Endothelial cell of umbilical vein (primary cell): ENCODE results near the gene MCL1. TPM values are rescaled to one million over a fixed set of nuclear protein-coding genes. Genes with fewer than 3 reads are reported as not detected.

Experiments used
- BruUV-seq: library from RNA; stranded (reverse); fragments of 400-500 nt; replicated peaks from 2 replicates; lab custom pipeline; 2021; lab: Mats Ljungman, UMichigan
- CTCF ChIA-PET: fragments of 300-600, 350-600 bp; sonication (Branson Sonifier 250); formaldehyde crosslinking; loops from one replicate; lab custom pipeline; 2021; ENCODE audit warnings: antibody characterized with exemption, inconsistent platforms; lab: Charles Lee
- POLR2A ChIA-PET: fragments of 300-600, 350-600 bp; sonication (Branson Sonifier 250); formaldehyde crosslinking; loops from one replicate; lab custom pipeline; 2021; ENCODE audit warnings: antibody characterized with exemption, inconsistent platforms; lab: Charles Lee
- DNase-seq: peaks from one replicate; pipeline ENCODE4 v3.0.0-alpha.2; 2011; ENCODE audit warnings: low read depth, low spot score
- FAIRE-seq: peaks from 2 replicates; lab custom pipeline; 2011; peaks lifted over from hg19 to GRCh38; lab: Jason Lieb, UNC
- H2AFZ ChIP-seq: 2 replicates; pipeline ENCODE4 v1.6.0; 2012; ENCODE audit warnings: low read depth, low read length, control low read depth, inconsistent platforms
- H3K27ac ChIP-seq: 2 replicates; pipeline ENCODE4 v1.5.1; 2011; ENCODE audit warnings: low read depth, mild to moderate bottlenecking, control low read depth, low read length, moderate library complexity; ENCODE audit not compliant: insufficient read depth
- H3K27me3 ChIP-seq, 2 experiments: 2 replicates each; pipeline versions ENCODE4 v1.6.0 to v1.6.1; 2011; ENCODE audit warnings: low read length in 2 of 2, mixed read lengths in 1 of 2; ENCODE audit not compliant: control insufficient read depth in 2 of 2, insufficient read depth in 2 of 2
- H3K36me3 ChIP-seq, 2 experiments: 2 replicates in 1 of 2; 3 replicates in 1 of 2; pipeline ENCODE4 v1.5.1; 2011; ENCODE audit warnings: low read length in 2 of 2, mild to moderate bottlenecking in 1 of 2, moderate library complexity in 1 of 2; ENCODE audit not compliant: control insufficient read depth in 2 of 2, insufficient read depth in 2 of 2; ENCODE audit errors: extremely low read depth in 1 of 2
- H3K4me1 ChIP-seq: 3 replicates; pipeline ENCODE4 v1.5.1; 2011; ENCODE audit warnings: mild to moderate bottlenecking, low read length; ENCODE audit not compliant: control insufficient read depth, insufficient read depth; ENCODE audit errors: extremely low read depth
- H3K4me2 ChIP-seq: 2 replicates; pipeline ENCODE4 v1.6.1; 2011; ENCODE audit warnings: low read length, control low read depth, mixed read lengths; ENCODE audit not compliant: insufficient read depth
- H3K4me3 ChIP-seq, 3 experiments: fragments of 200-600 bp in 1 of 3; sonication (generic), shearing (Covaris generic) in 1 of 3; replicated peaks in 1 of 3; 2 replicates each; pipeline ENCODE4 v1.5.1; 2011 to 2016; ENCODE audit warnings: control low read depth in 3 of 3, low read length in 3 of 3, mild to moderate bottlenecking in 2 of 3, inconsistent platforms in 1 of 3, low read depth in 1 of 3, moderate library complexity in 1 of 3; ENCODE audit not compliant: insufficient read depth in 1 of 3
- H3K79me2 ChIP-seq: 2 replicates; pipeline ENCODE4 v1.6.0; 2012; ENCODE audit warnings: low read length, inconsistent platforms; ENCODE audit not compliant: control insufficient read depth, insufficient read depth
- H3K9ac ChIP-seq: replicated peaks from 2 replicates; pipeline ENCODE3; 2011; ENCODE audit warnings: low read length, control low read depth; ENCODE audit not compliant: insufficient read depth; ENCODE audit errors: extremely low read depth
- H3K9me1 ChIP-seq: replicated peaks from 3 replicates; pipeline ENCODE4 v1.6.0; 2011; ENCODE audit warnings: mild to moderate bottlenecking, low read length; ENCODE audit not compliant: control insufficient read depth, insufficient read depth; ENCODE audit errors: extremely low read depth
- H3K9me3 ChIP-seq: replicated peaks from 2 replicates; pipeline ENCODE4 v1.5.1; 2012; ENCODE audit warnings: low read length, inconsistent platforms; ENCODE audit not compliant: control insufficient read depth, insufficient read depth
- H4K20me1 ChIP-seq: replicated peaks from 2 replicates; pipeline ENCODE3; 2011; ENCODE audit warnings: mild to moderate bottlenecking, low read length; ENCODE audit not compliant: control insufficient read depth, insufficient read depth; ENCODE audit errors: extremely low read depth
- EZH2 ChIP-seq: IDR thresholded peaks from 2 replicates; pipeline ENCODE4 v1.6.1; 2012; ENCODE audit warnings: borderline replicate concordance, low read depth, mild to moderate bottlenecking, moderate library complexity, low read length, inconsistent platforms; ENCODE audit not compliant: severe bottlenecking
- FOS ChIP-seq: IDR thresholded peaks from 2 replicates; pipeline ENCODE4 v1.6.1; 2011; ENCODE audit warnings: mild to moderate bottlenecking, low read length, moderate library complexity, borderline replicate concordance; ENCODE audit not compliant: insufficient read depth
- GATA2 ChIP-seq: IDR thresholded peaks from 2 replicates; pipeline ENCODE4 v1.7.0; 2011; ENCODE audit warnings: low read depth, mild to moderate bottlenecking, moderate library complexity, mixed read lengths, low read length; ENCODE audit not compliant: insufficient read length, insufficient read depth
- JUN ChIP-seq: IDR thresholded peaks from 2 replicates; pipeline ENCODE4 v1.6.1; 2011; ENCODE audit warnings: borderline replicate concordance, low read depth; ENCODE audit not compliant: insufficient read length, insufficient read depth
- MYC ChIP-seq: IDR thresholded peaks from one replicate; pipeline ENCODE4 v1.6.1; 2011; ENCODE audit warnings: mild to moderate bottlenecking, low read depth, low read length
- POLR2A ChIP-seq: IDR thresholded peaks from 2 replicates; pipeline ENCODE4 v1.6.1; 2012; ENCODE audit warnings: low read depth, mild to moderate bottlenecking, control low read depth, low read length
- POLR2AphosphoS5 ChIP-seq: IDR thresholded peaks from 2 replicates; pipeline ENCODE4 v1.6.1; 2012; ENCODE audit warnings: low read depth, mild to moderate bottlenecking, control low read depth, low read length, moderate library complexity; ENCODE audit not compliant: insufficient read depth
- dilution Hi-C: fragments of 300-500 bp; cut with MboI; formaldehyde crosslinking; loops from one replicate; pipeline ENCODE4 v1.15.0; 2019; ENCODE audit warnings: low sequenced_read_pairs; ENCODE audit not compliant: extremely low pct_ligation_motif_present
- intact Hi-C: fragments of 100-400 bp; cut with micrococcal nuclease; formaldehyde crosslinking; loops from one replicate; pipeline ENCODE4 v1.10.0; 2022
- polyA plus RNA-seq, 4 experiments: library from polyadenylated mRNA; depleted of rRNA in 3 of 4; stranded (reverse) in 3 of 4; unstranded in 1 of 4; fragments of >200 nt; gene quantifications; 2 replicates each; pipeline versions ENCODE4 v1.2.1 to v1.2.3, GENCODE V29; 2011 to 2012; ENCODE audit warnings: missing spikeins in 1 of 4
- total RNA-seq: library from RNA; stranded (reverse); gene quantifications from 2 replicates; pipeline ENCODE4 v1.2.3, GENCODE V29; 2021
- TF ChIP-seq, protein P1 (sequence below): IDR thresholded peaks from 2 replicates; pipeline ENCODE4 v1.6.1; 2011; ENCODE audit not compliant: insufficient read depth, insufficient read length
- TF ChIP-seq, protein P2 (sequence below), 2 donors: IDR thresholded peaks; 1 replicate in 1 of 2; 2 replicates in 1 of 2; pipeline ENCODE4 v1.5.1; 2011; ENCODE audit warnings: low read length in 2 of 2, mild to moderate bottlenecking in 2 of 2, moderate library complexity in 2 of 2, control low read depth in 1 of 2, inconsistent platforms in 1 of 2, low read depth in 1 of 2; ENCODE audit not compliant: insufficient read depth in 1 of 2; ENCODE audit errors: extremely low read depth in 1 of 2

The MCL1 gene
- total and polyA plus RNA-seq, 2 donors (not counting 3 experiments of a cell fraction or from before 2014, with no cell fraction given), result 87.3 to 186 TPM

DNA sequence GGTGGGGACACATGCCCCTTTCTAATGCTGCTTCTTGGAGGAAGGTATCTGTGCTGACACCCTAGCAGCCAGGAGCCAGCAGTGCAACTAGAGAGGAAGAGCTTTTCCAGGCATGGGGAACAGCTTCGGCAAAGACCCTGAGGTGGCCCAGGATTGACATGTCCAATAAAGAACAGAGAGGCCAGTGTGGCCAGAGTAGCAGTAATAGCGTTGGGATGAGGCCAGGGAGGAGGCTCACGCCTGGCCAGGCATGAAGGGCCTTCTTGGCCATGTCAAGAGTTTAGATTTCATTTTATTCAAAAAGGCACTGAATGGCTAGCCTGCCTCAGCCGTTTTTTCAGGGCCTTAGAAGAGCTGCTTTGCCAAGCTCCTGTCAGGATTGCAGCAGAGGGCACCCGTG, 46.5 kb downstream of the MCL1 start:
- no peak overlapping the region for H3K27ac ChIP-seq

More for the DNA sequence above, 46.5 kb downstream of the MCL1 start:
- H3K27me3 ChIP-seq, result no peaks in the 10 kb centered on the region
- ChIA-PET POLR2A (no interaction called here), CTCF (interaction anchor here (0.6 to 3.7 kb wide), 33 partner anchors 9 to 463 kb away, joined by 3 to 24 read pairs (median 4); partner anchors contain the start of genes ADAMTSL4, C1orf54, ECM1 and FALEC)
- no peaks in the 10 kb centered on the region for H3K36me3 ChIP-seq
- no peaks in the 10 kb centered on the region for H3K9me3 ChIP-seq
- no peak overlapping the region for H3K4me3 ChIP-seq
- intact Hi-C loops (loop anchor here (1.0 to 2.0 kb wide), 4 partner anchors 18 to 278 kb away; partner anchors contain the start of genes FALEC and TARS2), dilution Hi-C loops (no loop called here)
- no peaks in the 10 kb centered on the region for H4K20me1 ChIP-seq
- no peak for FAIRE-seq
- no peak for DNase-seq
- BruUV-seq, result no TSS peak
- no peaks in the 10 kb centered on the region for H3K79me2 ChIP-seq
- H2AFZ ChIP-seq, result no peak overlapping the region
- no peak for TF ChIP-seq POLR2A
- TF ChIP-seq FOS, result no peak
- TF ChIP-seq EZH2, result no peak
- TF ChIP-seq GATA2, result no peak
- TF ChIP-seq, protein P1, sequence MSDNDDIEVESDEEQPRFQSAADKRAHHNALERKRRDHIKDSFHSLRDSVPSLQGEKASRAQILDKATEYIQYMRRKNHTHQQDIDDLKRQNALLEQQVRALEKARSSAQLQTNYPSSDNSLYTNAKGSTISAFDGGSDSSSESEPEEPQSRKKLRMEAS, result no peak
- TF ChIP-seq JUN, result no peak
- TF ChIP-seq MYC, result no peak
- no peak for TF ChIP-seq POLR2AphosphoS5
- TF ChIP-seq, protein P2, sequence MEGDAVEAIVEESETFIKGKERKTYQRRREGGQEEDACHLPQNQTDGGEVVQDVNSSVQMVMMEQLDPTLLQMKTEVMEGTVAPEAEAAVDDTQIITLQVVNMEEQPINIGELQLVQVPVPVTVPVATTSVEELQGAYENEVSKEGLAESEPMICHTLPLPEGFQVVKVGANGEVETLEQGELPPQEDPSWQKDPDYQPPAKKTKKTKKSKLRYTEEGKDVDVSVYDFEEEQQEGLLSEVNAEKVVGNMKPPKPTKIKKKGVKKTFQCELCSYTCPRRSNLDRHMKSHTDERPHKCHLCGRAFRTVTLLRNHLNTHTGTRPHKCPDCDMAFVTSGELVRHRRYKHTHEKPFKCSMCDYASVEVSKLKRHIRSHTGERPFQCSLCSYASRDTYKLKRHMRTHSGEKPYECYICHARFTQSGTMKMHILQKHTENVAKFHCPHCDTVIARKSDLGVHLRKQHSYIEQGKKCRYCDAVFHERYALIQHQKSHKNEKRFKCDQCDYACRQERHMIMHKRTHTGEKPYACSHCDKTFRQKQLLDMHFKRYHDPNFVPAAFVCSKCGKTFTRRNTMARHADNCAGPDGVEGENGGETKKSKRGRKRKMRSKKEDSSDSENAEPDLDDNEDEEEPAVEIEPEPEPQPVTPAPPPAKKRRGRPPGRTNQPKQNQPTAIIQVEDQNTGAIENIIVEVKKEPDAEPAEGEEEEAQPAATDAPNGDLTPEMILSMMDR (IDR thresholded peaks at IDR 0.05; ENCODE audit: extremely low read depth in 1 of 2, insufficient read depth in 1 of 2, low read depth in 1 of 2, low read length in 2 of 2), result no peak
- H3K4me1 ChIP-seq, result no peaks in the 10 kb centered on the region
- H3K9me1 ChIP-seq, result no peaks in the 10 kb centered on the region
- H3K4me2 ChIP-seq, result no peak overlapping the region
- H3K9ac ChIP-seq, result no peak overlapping the region
